ENCODE results near the gene PRCD.
"Not testable (repeated sequence)": the region's sequence is repeated elsewhere in the genome, so short reads cannot be mapped to it uniquely, and the experiment has no call there.

Gene PRCD

GRCh38 chr17:76556765-76557367 lies 17.0 kb downstream of the PRCD start:
- TF ChIP-seq CTCF (IDR thresholded peaks at IDR 0.05; ENCODE audit: control extremely low read depth, extremely low read depth, low read depth, missing control alignments): no peak
- CTCF ChIA-PET: interaction anchor here (0.6 to 5.7 kb wide), 20 partner anchors 8 to 494 kb away, joined by 3 to 60 read pairs (median 5); partner anchors contain the start of genes JMJD6, METTL23 and PRCD
- POLR2A ChIA-PET: interaction anchor here (0.7 to 1.0 kb wide), 3 partner anchors 10 to 76 kb away, joined by 3 to 10 read pairs (median 3); no protein-coding TSS in a partner anchor
- no peak for DNase-seq (ENCODE audit: extremely low spot score)

GRCh38 chr17:76557368-76558197 lies 17.7 kb downstream of the PRCD start:
- TF ChIP-seq CTCF (IDR thresholded peaks at IDR 0.05; ENCODE audit: control extremely low read depth, extremely low read depth, low read depth, missing control alignments): peak; percentile 20
- DNase-seq (ENCODE audit: extremely low spot score): peak; percentile 92
- CTCF ChIA-PET: interaction anchor here (0.6 to 5.7 kb wide), 20 partner anchors 9 to 494 kb away, joined by 3 to 60 read pairs (median 5); partner anchors contain the start of genes JMJD6, METTL23 and PRCD
- POLR2A ChIA-PET: interaction anchor here (0.7 to 1.0 kb wide), 3 partner anchors 9 to 77 kb away, joined by 3 to 10 read pairs (median 3); no protein-coding TSS in a partner anchor

- DNase-seq (ENCODE audit: extremely low spot score): no peak
Measured at GRCh38 chr17:76558198-76559095, 18.6 kb downstream of the PRCD start.

GRCh38 chr17:76559460-76559859 lies 19.6 kb downstream of the PRCD start:
- ChIA-PET CTCF (interaction anchor here (1.5 to 5.7 kb wide), 8 partner anchors 10 to 174 kb away, joined by 3 to 60 read pairs (median 16); a partner anchor contains a TSS), POLR2A (interaction anchor here (0.6 kb wide), 1 partner anchor 101 kb away, joined by 6 read pairs; no protein-coding TSS in a partner anchor)
- not testable (repeated sequence) for DNase-seq (ENCODE audit: extremely low spot score)

More at GRCh38 chr17:76558198-76559095, 18.6 kb downstream of the PRCD start:
- CTCF ChIA-PET: interaction anchor here (0.9 to 5.7 kb wide), 15 partner anchors 11 to 158 kb away, joined by 3 to 60 read pairs (median 5); a partner anchor contains a TSS
- peak; percentile 52 for TF ChIP-seq CTCF (IDR thresholded peaks at IDR 0.05; ENCODE audit: control extremely low read depth, extremely low read depth, low read depth, missing control alignments)
- POLR2A ChIA-PET: no interaction called here

GRCh38 chr17:76560036-76560876 lies 20.4 kb downstream of the PRCD start:
- POLR2A ChIA-PET: interaction anchor here (0.6 kb wide), 2 partner anchors 102 to 111 kb away, joined by 3 to 6 read pairs; no protein-coding TSS in a partner anchor
- CTCF ChIA-PET: interaction anchor here (0.8 to 5.7 kb wide), 10 partner anchors 9 to 175 kb away, joined by 3 to 60 read pairs (median 3); a partner anchor contains a TSS

More at GRCh38 chr17:76560036-76560876, 20.4 kb downstream of the PRCD start:
- no peak for DNase-seq (ENCODE audit: extremely low spot score)
- TF ChIP-seq CTCF (IDR thresholded peaks at IDR 0.05; ENCODE audit: control extremely low read depth, extremely low read depth, low read depth, missing control alignments): no peak
